Measurements from ENCODE around the gene GARIN1A. TPM values are rescaled to one million over a fixed set of nuclear protein-coding genes. Genes with fewer than 3 reads are reported as not detected.

Gene GARIN1A
- total and polyA plus RNA-seq, 4 donors: 0.50 to 5.4 (median 2.9) TPM

- no peak for DNase-seq (ENCODE audit: low read depth in 4 of 6, low spot score in 6 of 6)
- no peak overlapping the region for H3K4me3 ChIP-seq (ENCODE audit: low read depth, low read length)
- 100% methylated on average over 1 of the region's 7 CpGs for WGBS (ENCODE audit: insufficient coverage)
- H3K9me3 ChIP-seq (ENCODE audit: control insufficient read depth, insufficient read depth, low read length): no peaks in the 10 kb centered on the region
- H3K4me1 ChIP-seq (ENCODE audit: control insufficient read depth, insufficient read depth, low read length): peaks cover 9% of the 10 kb centered on the region
- no peak overlapping the region for H3K27ac ChIP-seq (ENCODE audit: low read depth, low read length)
- H3K36me3 ChIP-seq (ENCODE audit: control insufficient read depth, insufficient read depth, low read length): peaks cover 4% of the 10 kb centered on the region
- H3K27me3 ChIP-seq (ENCODE audit: control insufficient read depth, insufficient read depth, low read length): peaks cover 13% of the 10 kb centered on the region
Measured at GRCh38 chr7:128692623-128693270, 20.7 kb downstream of the GARIN1A start.

GRCh38 chr7:128693373-128694015, 21.4 kb downstream of the GARIN1A start:
- Histone ChIP-seq H3K36me3 (ENCODE audit: control insufficient read depth, insufficient read depth, low read length) (peaks cover 4% of the 10 kb centered on the region), H3K27me3 (ENCODE audit: control insufficient read depth, insufficient read depth, low read length) (peaks cover 17% of the 10 kb centered on the region), H3K9me3 (ENCODE audit: control insufficient read depth, insufficient read depth, low read length) (no peaks in the 10 kb centered on the region), H3K4me3 (ENCODE audit: low read depth, low read length) (no peak overlapping the region), H3K4me1 (ENCODE audit: control insufficient read depth, insufficient read depth, low read length) (peaks cover 9% of the 10 kb centered on the region), H3K27ac (ENCODE audit: low read depth, low read length) (no peak overlapping the region)
- no peak for DNase-seq (ENCODE audit: low read depth in 4 of 6, low spot score in 6 of 6)
- 90% methylated on average over 18 of the region's 19 CpGs for WGBS (ENCODE audit: insufficient coverage)

- H3K36me3 ChIP-seq (ENCODE audit: control insufficient read depth, insufficient read depth, low read length): no peaks in the 10 kb centered on the region
- WGBS (ENCODE audit: insufficient coverage): 25% methylated on average over 2 of the region's 2 CpGs
- no peaks in the 10 kb centered on the region for H3K9me3 ChIP-seq (ENCODE audit: control insufficient read depth, insufficient read depth, low read length)
- peaks cover 9% of the 10 kb centered on the region for H3K4me1 ChIP-seq (ENCODE audit: control insufficient read depth, insufficient read depth, low read length)
- no peak overlapping the region for H3K27ac ChIP-seq (ENCODE audit: low read depth, low read length)
- H3K27me3 ChIP-seq (ENCODE audit: control insufficient read depth, insufficient read depth, low read length): peaks cover 17% of the 10 kb centered on the region
- H3K4me3 ChIP-seq (ENCODE audit: low read depth, low read length): no peak overlapping the region
- DNase-seq (ENCODE audit: low read depth in 4 of 6, low spot score in 6 of 6): no peak
Measured at GRCh38 chr7:128694738-128695137, 22.6 kb downstream of the GARIN1A start.

DNA sequence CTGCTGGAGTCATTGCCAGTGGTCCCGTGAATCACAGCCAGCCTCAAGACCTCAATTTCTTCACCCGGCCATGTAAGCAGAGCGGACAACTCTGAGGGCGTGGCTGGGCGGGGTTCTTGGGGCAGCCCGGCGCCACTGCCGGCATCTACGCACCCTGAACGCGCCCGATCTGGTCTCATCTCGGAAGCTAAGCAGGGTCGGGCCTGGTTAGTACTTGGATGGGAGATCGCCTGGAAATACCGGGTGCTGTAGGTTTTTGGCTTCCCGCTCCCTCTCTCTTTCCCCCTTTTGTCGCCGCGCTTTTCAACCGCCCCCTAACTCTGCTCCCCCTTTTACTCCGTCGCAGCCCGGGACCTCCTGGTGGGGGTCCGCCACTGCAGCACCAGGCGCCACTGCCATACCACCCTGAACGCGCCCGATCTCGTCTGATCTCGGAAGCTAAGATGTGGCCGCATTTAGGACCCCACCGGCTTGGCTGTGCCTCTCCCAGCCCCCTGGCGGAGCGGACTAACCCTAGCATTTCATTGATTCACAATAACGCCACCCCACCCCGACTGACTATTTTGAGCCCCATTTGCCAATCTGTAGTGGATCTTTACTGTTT, 25.3 kb downstream of the GARIN1A start:
- Histone ChIP-seq H3K9me3 (ENCODE audit: control insufficient read depth, insufficient read depth, low read length) (no peaks in the 10 kb centered on the region), H3K36me3 (ENCODE audit: control insufficient read depth, insufficient read depth, low read length) (no peaks in the 10 kb centered on the region)

GRCh38 chr7:128699196-128699712, 27.2 kb downstream of the GARIN1A start:
- peaks cover 17% of the 10 kb centered on the region for H3K27me3 ChIP-seq (ENCODE audit: control insufficient read depth, insufficient read depth, low read length)
- 60% methylated on average over 1 of the region's 3 CpGs for WGBS (ENCODE audit: insufficient coverage)

More for the DNA sequence above, 25.3 kb downstream of the GARIN1A start:
- WGBS (ENCODE audit: insufficient coverage): 1% methylated on average over 32 of the region's 37 CpGs
- peak in 3 of 6 donors; percentile 20 to 73 (median 57) for DNase-seq (ENCODE audit: low read depth in 4 of 6, low spot score in 6 of 6)
- peaks cover 17% of the 10 kb centered on the region for H3K27me3 ChIP-seq (ENCODE audit: control insufficient read depth, insufficient read depth, low read length)
- no peak overlapping the region for H3K27ac ChIP-seq (ENCODE audit: low read depth, low read length)
- H3K4me3 ChIP-seq (ENCODE audit: low read depth, low read length): peak overlapping the region; percentile 53
- H3K4me1 ChIP-seq (ENCODE audit: control insufficient read depth, insufficient read depth, low read length): peaks cover 9% of the 10 kb centered on the region

DNA sequence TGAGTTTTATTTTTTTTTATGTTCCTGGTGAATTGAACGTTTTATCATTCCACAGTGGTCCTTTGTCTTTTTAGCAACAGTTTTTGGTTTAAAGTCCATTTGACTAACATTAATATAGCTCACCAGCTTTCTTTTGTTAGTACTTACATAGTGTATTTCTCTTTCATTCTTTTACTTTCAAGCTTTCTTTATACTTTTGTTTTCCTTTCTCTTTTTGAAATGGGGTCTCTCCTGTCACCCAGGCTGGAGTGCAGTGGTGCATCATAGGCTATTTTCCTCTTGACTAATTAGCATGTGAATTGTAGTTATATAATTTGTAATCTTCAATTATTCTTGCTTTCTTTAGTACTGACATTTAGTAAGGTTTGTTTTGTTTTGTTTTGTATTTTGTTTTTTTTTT, 27.8 kb downstream of the GARIN1A start:
- WGBS (ENCODE audit: insufficient coverage): no CpG with 5 or more reads among the region's 1 CpG
- DNase-seq (ENCODE audit: low read depth in 4 of 6, low spot score in 6 of 6): no peak
- Histone ChIP-seq H3K36me3 (ENCODE audit: control insufficient read depth, insufficient read depth, low read length) (no peaks in the 10 kb centered on the region), H3K4me1 (ENCODE audit: control insufficient read depth, insufficient read depth, low read length) (peaks cover 9% of the 10 kb centered on the region), H3K9me3 (ENCODE audit: control insufficient read depth, insufficient read depth, low read length) (no peaks in the 10 kb centered on the region), H3K27me3 (ENCODE audit: control insufficient read depth, insufficient read depth, low read length) (peaks cover 17% of the 10 kb centered on the region), H3K4me3 (ENCODE audit: low read depth, low read length) (no peak overlapping the region), H3K27ac (ENCODE audit: low read depth, low read length) (no peak overlapping the region)

More at GRCh38 chr7:128699196-128699712, 27.2 kb downstream of the GARIN1A start:
- Histone ChIP-seq H3K9me3 (ENCODE audit: control insufficient read depth, insufficient read depth, low read length) (no peaks in the 10 kb centered on the region), H3K36me3 (ENCODE audit: control insufficient read depth, insufficient read depth, low read length) (no peaks in the 10 kb centered on the region), H3K4me3 (ENCODE audit: low read depth, low read length) (no peak overlapping the region), H3K27ac (ENCODE audit: low read depth, low read length) (no peak overlapping the region), H3K4me1 (ENCODE audit: control insufficient read depth, insufficient read depth, low read length) (peaks cover 9% of the 10 kb centered on the region)
- peak in 1 of 6 donors; percentile 9 for DNase-seq (ENCODE audit: low read depth in 4 of 6, low spot score in 6 of 6)

DNA sequence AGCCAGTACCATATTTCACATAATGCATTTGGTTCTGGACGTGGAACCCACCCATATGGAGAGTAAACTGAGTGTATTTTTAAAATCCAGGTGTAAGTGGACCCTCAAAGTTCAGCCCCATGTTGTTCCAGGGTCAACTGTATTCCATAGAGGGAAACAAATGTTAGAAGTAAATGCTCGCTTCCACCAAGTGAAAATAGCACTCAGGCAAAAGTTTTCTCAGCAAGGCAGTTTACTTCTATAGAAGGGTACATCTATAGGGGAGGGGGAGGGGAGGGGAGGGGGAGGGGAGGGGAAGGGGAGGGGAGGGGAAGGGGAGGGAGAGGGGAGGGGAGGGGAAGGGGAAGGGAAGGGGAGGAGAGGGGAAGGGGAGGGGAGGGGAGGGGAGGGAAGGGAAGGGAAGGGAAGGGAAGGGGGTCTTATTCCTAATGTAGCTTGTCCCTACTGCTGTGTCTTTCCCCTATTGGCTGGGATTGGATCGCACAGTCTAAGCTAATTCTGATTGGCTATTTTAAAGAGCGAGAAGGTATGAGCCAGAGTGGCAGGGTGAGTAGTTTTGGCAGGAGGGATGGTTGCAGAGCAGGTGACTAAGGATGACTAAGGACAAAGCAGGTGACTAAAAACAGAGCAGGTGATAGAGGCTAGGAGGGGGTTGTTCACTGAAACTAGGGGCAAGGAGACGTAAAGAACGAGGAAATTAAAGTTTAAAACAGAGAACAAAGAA, 29.1 kb downstream of the GARIN1A start:
- Histone ChIP-seq H3K4me3 (ENCODE audit: low read depth, low read length) (no peak overlapping the region), H3K4me1 (ENCODE audit: control insufficient read depth, insufficient read depth, low read length) (peaks cover 9% of the 10 kb centered on the region), H3K27me3 (ENCODE audit: control insufficient read depth, insufficient read depth, low read length) (peaks cover 17% of the 10 kb centered on the region), H3K9me3 (ENCODE audit: control insufficient read depth, insufficient read depth, low read length) (no peaks in the 10 kb centered on the region), H3K36me3 (ENCODE audit: control insufficient read depth, insufficient read depth, low read length) (no peaks in the 10 kb centered on the region), H3K27ac (ENCODE audit: low read depth, low read length) (no peak overlapping the region)
- no peak for DNase-seq (ENCODE audit: low read depth in 4 of 6, low spot score in 6 of 6)
- WGBS (ENCODE audit: insufficient coverage): 98% methylated on average over 2 of the region's 6 CpGs

- Histone ChIP-seq H3K36me3 (ENCODE audit: control insufficient read depth, insufficient read depth, low read length) (no peaks in the 10 kb centered on the region), H3K4me3 (ENCODE audit: low read depth, low read length) (no peak overlapping the region), H3K27ac (ENCODE audit: low read depth, low read length) (no peak overlapping the region), H3K4me1 (ENCODE audit: control insufficient read depth, insufficient read depth, low read length) (no peaks in the 10 kb centered on the region), H3K27me3 (ENCODE audit: control insufficient read depth, insufficient read depth, low read length) (no peaks in the 10 kb centered on the region), H3K9me3 (ENCODE audit: control insufficient read depth, insufficient read depth, low read length) (no peaks in the 10 kb centered on the region)
- DNase-seq (ENCODE audit: low read depth in 4 of 6, low spot score in 6 of 6): peak in 2 of 6 donors; percentile 39 to 59
- 23% methylated on average over 6 of the region's 7 CpGs for WGBS (ENCODE audit: insufficient coverage)
Measured at GRCh38 chr7:128703609-128704241, 31.6 kb downstream of the GARIN1A start.

DNA sequence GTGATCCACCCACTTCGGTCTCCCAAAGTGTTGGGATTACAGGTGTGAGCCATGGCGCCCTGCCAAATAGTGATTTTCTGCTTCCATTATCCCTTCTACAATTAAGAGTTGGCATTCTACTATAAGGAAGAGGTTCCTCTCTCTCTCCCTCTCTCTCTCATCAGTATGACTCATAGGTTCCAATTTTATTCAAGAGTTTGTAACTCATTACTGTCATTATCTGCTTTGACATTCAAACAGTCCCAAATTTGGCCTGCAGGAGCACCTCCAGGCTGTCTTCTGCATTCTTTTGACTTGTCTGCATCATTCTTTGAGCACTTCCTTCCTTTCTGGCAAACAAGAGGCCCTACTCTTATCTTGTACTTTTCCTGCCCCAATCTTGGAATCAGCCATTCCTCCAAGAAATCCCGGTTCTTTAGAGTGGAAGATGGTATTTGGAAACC, 33.8 kb downstream of the GARIN1A start:
- WGBS (ENCODE audit: insufficient coverage): no CpG with 5 or more reads among the region's 3 CpGs
- Histone ChIP-seq H3K36me3 (ENCODE audit: control insufficient read depth, insufficient read depth, low read length) (no peaks in the 10 kb centered on the region), H3K27me3 (ENCODE audit: control insufficient read depth, insufficient read depth, low read length) (no peaks in the 10 kb centered on the region), H3K4me3 (ENCODE audit: low read depth, low read length) (no peak overlapping the region), H3K27ac (ENCODE audit: low read depth, low read length) (no peak overlapping the region), H3K9me3 (ENCODE audit: control insufficient read depth, insufficient read depth, low read length) (no peaks in the 10 kb centered on the region), H3K4me1 (ENCODE audit: control insufficient read depth, insufficient read depth, low read length) (no peaks in the 10 kb centered on the region)
- DNase-seq (ENCODE audit: low read depth in 4 of 6, low spot score in 6 of 6): no peak
